ENCODE measurements around the gene KSR1. TPM values are rescaled to one million over a fixed set of nuclear protein-coding genes. Genes with fewer than 3 reads are reported as not detected.

The KSR1 gene
- polyA plus RNA-seq, 1 donor from 2014 or later, result 9.2 TPM

DNA sequence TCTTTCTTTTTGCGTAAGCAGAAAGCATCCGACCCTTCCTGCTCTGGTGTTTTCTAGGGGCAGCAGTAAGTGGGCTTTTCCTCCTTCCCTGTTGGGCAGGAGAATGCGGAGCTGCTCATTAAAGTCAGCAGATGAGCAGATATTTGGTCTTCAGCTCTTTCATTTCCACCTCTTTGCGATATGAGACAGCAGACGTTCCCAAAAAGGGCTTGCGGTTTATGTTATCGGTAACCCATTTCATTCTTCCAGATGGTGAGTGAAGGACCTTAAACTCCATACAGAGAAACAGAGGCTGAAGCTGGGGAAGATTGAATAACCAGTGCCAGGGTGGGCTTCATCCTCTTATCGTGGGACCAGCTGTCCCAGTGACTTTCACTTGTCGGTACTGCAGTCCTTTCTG lies 40.7 kb downstream of the KSR1 start:
- H3K4me2 ChIP-seq (ENCODE audit: low read length), result no peak overlapping the region

DNA sequence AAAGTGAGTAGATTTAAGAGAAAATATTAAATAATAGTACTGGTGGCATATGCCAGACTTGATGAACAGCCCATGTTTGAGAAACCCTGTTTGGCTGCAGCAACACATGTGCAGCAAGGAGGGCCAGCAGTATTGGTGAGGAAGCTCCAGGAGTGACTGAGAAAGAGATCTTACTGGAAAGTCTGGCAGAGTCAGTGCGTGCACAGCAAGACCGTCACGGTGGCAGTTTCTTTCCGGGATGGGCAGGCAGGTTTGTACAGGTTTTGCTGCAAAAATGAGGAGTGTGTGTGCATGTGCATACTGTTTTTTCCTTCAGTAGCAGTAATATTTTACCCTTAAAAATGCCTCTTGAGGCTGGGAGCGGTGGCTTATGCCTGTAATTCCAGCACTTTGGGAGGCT lies 41.4 kb downstream of the KSR1 start:
- Histone ChIP-seq H3K9ac (ENCODE audit: low read length) (no peak overlapping the region), H3K4me3 (ENCODE audit: low read length) (no peak overlapping the region), H2AFZ (ENCODE audit: low read depth, low read length) (no peak overlapping the region), H3K4me2 (ENCODE audit: low read length) (no peak overlapping the region), H3K9me3 (ENCODE audit: low read length) (peaks cover 6% of the 10 kb centered on the region), H4K20me1 (ENCODE audit: insufficient read depth) (no peaks in the 10 kb centered on the region), H3F3A (ENCODE audit: insufficient read depth, low read length, poor library complexity, severe bottlenecking) (no peaks in the 10 kb centered on the region), H3K9me2 (ENCODE audit: insufficient read depth, low read length) (no peaks in the 10 kb centered on the region), H3K79me2 (replicated peaks; ENCODE audit: insufficient read depth, low read length) (no peaks in the 10 kb centered on the region), H3K27me3 (ENCODE audit: insufficient read depth, low read depth, low read length) (no peaks in the 10 kb centered on the region), H3K27ac (ENCODE audit: low read length) (no peak overlapping the region), H3K36me3 (ENCODE audit: insufficient read depth, low read length) (no peaks in the 10 kb centered on the region)
- TF ChIP-seq, protein P1, sequence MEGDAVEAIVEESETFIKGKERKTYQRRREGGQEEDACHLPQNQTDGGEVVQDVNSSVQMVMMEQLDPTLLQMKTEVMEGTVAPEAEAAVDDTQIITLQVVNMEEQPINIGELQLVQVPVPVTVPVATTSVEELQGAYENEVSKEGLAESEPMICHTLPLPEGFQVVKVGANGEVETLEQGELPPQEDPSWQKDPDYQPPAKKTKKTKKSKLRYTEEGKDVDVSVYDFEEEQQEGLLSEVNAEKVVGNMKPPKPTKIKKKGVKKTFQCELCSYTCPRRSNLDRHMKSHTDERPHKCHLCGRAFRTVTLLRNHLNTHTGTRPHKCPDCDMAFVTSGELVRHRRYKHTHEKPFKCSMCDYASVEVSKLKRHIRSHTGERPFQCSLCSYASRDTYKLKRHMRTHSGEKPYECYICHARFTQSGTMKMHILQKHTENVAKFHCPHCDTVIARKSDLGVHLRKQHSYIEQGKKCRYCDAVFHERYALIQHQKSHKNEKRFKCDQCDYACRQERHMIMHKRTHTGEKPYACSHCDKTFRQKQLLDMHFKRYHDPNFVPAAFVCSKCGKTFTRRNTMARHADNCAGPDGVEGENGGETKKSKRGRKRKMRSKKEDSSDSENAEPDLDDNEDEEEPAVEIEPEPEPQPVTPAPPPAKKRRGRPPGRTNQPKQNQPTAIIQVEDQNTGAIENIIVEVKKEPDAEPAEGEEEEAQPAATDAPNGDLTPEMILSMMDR (IDR thresholded peaks at IDR 0.05; ENCODE audit: poor library complexity, severe bottlenecking), result no peak
- TF ChIP-seq POLR2AphosphoS5 (IDR thresholded peaks at IDR 0.05) (no peak), EZH2 (IDR thresholded peaks at IDR 0.05; ENCODE audit: borderline replicate concordance, insufficient read depth, low read length, poor library complexity, severe bottlenecking) (no peak), RAD21 (conservative IDR thresholded peaks at IDR 0.05) (no peak)
- TF ChIP-seq, protein P2, sequence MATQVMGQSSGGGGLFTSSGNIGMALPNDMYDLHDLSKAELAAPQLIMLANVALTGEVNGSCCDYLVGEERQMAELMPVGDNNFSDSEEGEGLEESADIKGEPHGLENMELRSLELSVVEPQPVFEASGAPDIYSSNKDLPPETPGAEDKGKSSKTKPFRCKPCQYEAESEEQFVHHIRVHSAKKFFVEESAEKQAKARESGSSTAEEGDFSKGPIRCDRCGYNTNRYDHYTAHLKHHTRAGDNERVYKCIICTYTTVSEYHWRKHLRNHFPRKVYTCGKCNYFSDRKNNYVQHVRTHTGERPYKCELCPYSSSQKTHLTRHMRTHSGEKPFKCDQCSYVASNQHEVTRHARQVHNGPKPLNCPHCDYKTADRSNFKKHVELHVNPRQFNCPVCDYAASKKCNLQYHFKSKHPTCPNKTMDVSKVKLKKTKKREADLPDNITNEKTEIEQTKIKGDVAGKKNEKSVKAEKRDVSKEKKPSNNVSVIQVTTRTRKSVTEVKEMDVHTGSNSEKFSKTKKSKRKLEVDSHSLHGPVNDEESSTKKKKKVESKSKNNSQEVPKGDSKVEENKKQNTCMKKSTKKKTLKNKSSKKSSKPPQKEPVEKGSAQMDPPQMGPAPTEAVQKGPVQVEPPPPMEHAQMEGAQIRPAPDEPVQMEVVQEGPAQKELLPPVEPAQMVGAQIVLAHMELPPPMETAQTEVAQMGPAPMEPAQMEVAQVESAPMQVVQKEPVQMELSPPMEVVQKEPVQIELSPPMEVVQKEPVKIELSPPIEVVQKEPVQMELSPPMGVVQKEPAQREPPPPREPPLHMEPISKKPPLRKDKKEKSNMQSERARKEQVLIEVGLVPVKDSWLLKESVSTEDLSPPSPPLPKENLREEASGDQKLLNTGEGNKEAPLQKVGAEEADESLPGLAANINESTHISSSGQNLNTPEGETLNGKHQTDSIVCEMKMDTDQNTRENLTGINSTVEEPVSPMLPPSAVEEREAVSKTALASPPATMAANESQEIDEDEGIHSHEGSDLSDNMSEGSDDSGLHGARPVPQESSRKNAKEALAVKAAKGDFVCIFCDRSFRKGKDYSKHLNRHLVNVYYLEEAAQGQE (IDR thresholded peaks at IDR 0.05; ENCODE audit: borderline replicate concordance), result no peak

More for the DNA sequence above, 40.7 kb downstream of the KSR1 start:
- H3F3A ChIP-seq (ENCODE audit: insufficient read depth, low read length, poor library complexity, severe bottlenecking), result no peaks in the 10 kb centered on the region
- TF ChIP-seq, protein P2 (IDR thresholded peaks at IDR 0.05; ENCODE audit: borderline replicate concordance), result no peak
- TF ChIP-seq SMC3 (conservative IDR thresholded peaks at IDR 0.05; ENCODE audit: poor library complexity) (no peak), EZH2 (IDR thresholded peaks at IDR 0.05; ENCODE audit: borderline replicate concordance, insufficient read depth, low read length, poor library complexity, severe bottlenecking) (no peak), RAD21 (conservative IDR thresholded peaks at IDR 0.05) (no peak), POLR2AphosphoS5 (IDR thresholded peaks at IDR 0.05) (no peak), TAF1 (IDR thresholded peaks at IDR 0.05; ENCODE audit: low read depth) (no peak), MXI1 (conservative IDR thresholded peaks at IDR 0.05; ENCODE audit: poor library complexity, severe bottlenecking) (no peak), EP300 (conservative IDR thresholded peaks at IDR 0.05; ENCODE audit: poor library complexity, severe bottlenecking) (no peak)
- TF ChIP-seq, protein P1 (IDR thresholded peaks at IDR 0.05; ENCODE audit: poor library complexity, severe bottlenecking), result no peak
- H3K79me2 ChIP-seq (replicated peaks; ENCODE audit: insufficient read depth, low read length), result no peaks in the 10 kb centered on the region
- no peaks in the 10 kb centered on the region for H3K27me3 ChIP-seq (ENCODE audit: insufficient read depth, low read depth, low read length)
- no peak overlapping the region for H2AFZ ChIP-seq (ENCODE audit: low read depth, low read length)
- H3K9me2 ChIP-seq (ENCODE audit: insufficient read depth, low read length), result no peaks in the 10 kb centered on the region
- H3K27ac ChIP-seq (ENCODE audit: low read length), result no peak overlapping the region
- no peak overlapping the region for H3K9ac ChIP-seq (ENCODE audit: low read length)
- H3K36me3 ChIP-seq (ENCODE audit: insufficient read depth, low read length), result no peaks in the 10 kb centered on the region
- peaks cover 4% of the 10 kb centered on the region for H3K9me3 ChIP-seq (ENCODE audit: low read length)
- no peaks in the 10 kb centered on the region for H4K20me1 ChIP-seq (ENCODE audit: insufficient read depth)
- H3K4me3 ChIP-seq (ENCODE audit: low read length), result no peak overlapping the region
